A673 (cell line): Measurements from ENCODE around the gene SGCD.

ENCODE experiments used
- EZH2 ChIP-seq: fragments of 200-600 bp; sonication (generic); IDR thresholded peaks from 2 replicates; pipeline ENCODE4 v1.6.1; 2017; ENCODE audit warnings: borderline replicate concordance, low read depth, mild to moderate bottlenecking, mixed read lengths, antibody characterized with exemption, low read length; ENCODE audit not compliant: poor library complexity, severe bottlenecking
- TF ChIP-seq, protein P1 (sequence below): fragments of 300-800, 200-600 bp; sonication (generic); conservative IDR thresholded peaks from 2 replicates; pipeline ENCODE4 v1.5.1; 2017; ENCODE audit warnings: low read depth, mild to moderate bottlenecking, antibody characterized with exemption, low read length, moderate library complexity, mixed read lengths

DNA sequence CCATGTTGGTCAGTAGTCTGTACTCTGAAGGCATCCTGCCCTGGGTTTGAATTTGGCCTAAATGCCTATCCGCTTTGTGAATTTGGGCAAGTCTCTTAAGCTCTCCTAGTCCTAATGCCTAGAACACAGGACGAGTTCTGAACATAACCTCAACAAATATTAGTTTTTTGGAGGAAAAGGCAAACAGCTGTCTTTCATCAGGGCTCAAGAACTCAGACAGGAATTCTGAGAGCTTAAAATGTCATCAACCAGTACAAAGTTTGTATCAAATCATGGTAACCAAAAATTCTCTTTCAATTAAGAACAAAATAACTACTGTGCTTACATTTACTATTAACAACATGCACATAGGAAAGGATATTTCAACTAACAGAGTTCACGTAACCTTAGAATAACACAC lies 340.7 kb downstream of the SGCD start:
- TF ChIP-seq, protein P1, sequence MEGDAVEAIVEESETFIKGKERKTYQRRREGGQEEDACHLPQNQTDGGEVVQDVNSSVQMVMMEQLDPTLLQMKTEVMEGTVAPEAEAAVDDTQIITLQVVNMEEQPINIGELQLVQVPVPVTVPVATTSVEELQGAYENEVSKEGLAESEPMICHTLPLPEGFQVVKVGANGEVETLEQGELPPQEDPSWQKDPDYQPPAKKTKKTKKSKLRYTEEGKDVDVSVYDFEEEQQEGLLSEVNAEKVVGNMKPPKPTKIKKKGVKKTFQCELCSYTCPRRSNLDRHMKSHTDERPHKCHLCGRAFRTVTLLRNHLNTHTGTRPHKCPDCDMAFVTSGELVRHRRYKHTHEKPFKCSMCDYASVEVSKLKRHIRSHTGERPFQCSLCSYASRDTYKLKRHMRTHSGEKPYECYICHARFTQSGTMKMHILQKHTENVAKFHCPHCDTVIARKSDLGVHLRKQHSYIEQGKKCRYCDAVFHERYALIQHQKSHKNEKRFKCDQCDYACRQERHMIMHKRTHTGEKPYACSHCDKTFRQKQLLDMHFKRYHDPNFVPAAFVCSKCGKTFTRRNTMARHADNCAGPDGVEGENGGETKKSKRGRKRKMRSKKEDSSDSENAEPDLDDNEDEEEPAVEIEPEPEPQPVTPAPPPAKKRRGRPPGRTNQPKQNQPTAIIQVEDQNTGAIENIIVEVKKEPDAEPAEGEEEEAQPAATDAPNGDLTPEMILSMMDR: no peak
- TF ChIP-seq EZH2: no peak
